ENCODE results near the gene SIM2.

- TF ChIP-seq CTCF (IDR thresholded peaks at IDR 0.05; ENCODE audit: insufficient read depth, low read length), result no peak
- TF ChIP-seq POLR2AphosphoS5 (IDR thresholded peaks at IDR 0.05; ENCODE audit: low read depth), result no peak
- TF ChIP-seq GABPA (IDR thresholded peaks at IDR 0.05; ENCODE audit: low read depth), result no peak
- TF ChIP-seq SPI1 (IDR thresholded peaks at IDR 0.05; ENCODE audit: borderline replicate concordance, low read depth), result no peak
Measured at GRCh38 chr21:36723371-36723881, 24.5 kb downstream of the SIM2 start.
